H9 (cell line): Measurements from ENCODE around the gene CACNA1D. TPM values are rescaled to one million over a fixed set of nuclear protein-coding genes. Genes with fewer than 3 reads are reported as not detected.

Source experiments
- DNase-seq: peaks from one replicate; pipeline ENCODE4 v3.0.0-alpha.2; 2017
- H2AFZ ChIP-seq: one replicate; pipeline ENCODE4 v1.6.1; 2013; ENCODE audit warnings: mild to moderate bottlenecking, low read length, control low read depth, moderate library complexity
- H2AK5ac ChIP-seq: 2 replicates; pipeline ENCODE4 v1.6.1; 2013; ENCODE audit warnings: low read length, control low read depth, mixed read lengths; ENCODE audit not compliant: insufficient read length
- H2BK120ac ChIP-seq: one replicate; pipeline ENCODE4 v1.6.1; 2013; ENCODE audit warnings: low read depth, mild to moderate bottlenecking, low read length, control low read depth, inconsistent platforms; ENCODE audit not compliant: poor library complexity, severe bottlenecking
- H2BK12ac ChIP-seq: 2 replicates; pipeline ENCODE4 v1.6.1; 2013; ENCODE audit warnings: low read length, control low read depth, mixed read lengths, low read depth; ENCODE audit not compliant: insufficient read length
- H2BK15ac ChIP-seq: 2 replicates; pipeline ENCODE4 v1.6.1; 2013; ENCODE audit warnings: low read depth, low read length, control low read depth
- H2BK20ac ChIP-seq: one replicate; pipeline ENCODE4 v1.6.1; 2013; ENCODE audit warnings: low read depth, mild to moderate bottlenecking, low read length, control low read depth, inconsistent platforms; ENCODE audit not compliant: poor library complexity, severe bottlenecking
- H2BK5ac ChIP-seq: 2 replicates; pipeline ENCODE4 v1.6.1; 2013; ENCODE audit warnings: low read length, control low read depth, mixed read lengths; ENCODE audit not compliant: insufficient read length
- H3K14ac ChIP-seq: 2 replicates; pipeline ENCODE4 v1.6.1; 2013; ENCODE audit warnings: low read length, control low read depth; ENCODE audit not compliant: insufficient read depth
- H3K18ac ChIP-seq: 2 replicates; pipeline ENCODE4 v1.6.1; 2013; ENCODE audit warnings: low read depth, mild to moderate bottlenecking, mixed read lengths, low read length, control low read depth; ENCODE audit not compliant: insufficient read length
- H3K23ac ChIP-seq: 2 replicates; pipeline ENCODE4 v1.6.1; 2013; ENCODE audit warnings: low read length, control low read depth, mixed read lengths, low read depth; ENCODE audit not compliant: insufficient read length
- H3K23me2 ChIP-seq: 2 replicates; pipeline ENCODE4 v1.6.1; 2013; ENCODE audit warnings: low read depth, mild to moderate bottlenecking, mixed read lengths, low read length, control low read depth; ENCODE audit not compliant: insufficient read length, poor library complexity, severe bottlenecking
- H3K27ac ChIP-seq: 2 replicates; pipeline ENCODE4 v1.5.1; 2013; ENCODE audit warnings: low read length, control low read depth, mixed read lengths, low read depth; ENCODE audit not compliant: insufficient read length
- H3K27me3 ChIP-seq: 2 replicates; pipeline ENCODE4 v1.6.1; 2013; ENCODE audit warnings: low read length, control low read depth, inconsistent platforms; ENCODE audit not compliant: insufficient read depth
- H3K4ac ChIP-seq: 2 replicates; pipeline ENCODE4 v1.6.1; 2013; ENCODE audit warnings: low read depth, mild to moderate bottlenecking, control low read depth, inconsistent platforms, low read length, moderate library complexity
- H3K4me1 ChIP-seq: 2 replicates; pipeline ENCODE4 v1.6.1; 2013; ENCODE audit warnings: low read length, control low read depth, inconsistent platforms; ENCODE audit not compliant: insufficient read depth
- H3K4me2 ChIP-seq: 2 replicates; pipeline ENCODE4 v1.6.1; 2013; ENCODE audit warnings: low read length, control low read depth, mixed read lengths; ENCODE audit not compliant: insufficient read length, insufficient read depth
- H3K56ac ChIP-seq: 2 replicates; pipeline ENCODE4 v1.6.1; 2013; ENCODE audit warnings: low read depth, mild to moderate bottlenecking, mixed read lengths, low read length, control low read depth; ENCODE audit not compliant: insufficient read length
- H3K79me1 ChIP-seq: 2 replicates; pipeline ENCODE4 v1.6.1; 2013; ENCODE audit warnings: low read depth, mild to moderate bottlenecking, moderate library complexity, low read length, control low read depth, inconsistent platforms; ENCODE audit not compliant: insufficient read depth, poor library complexity, severe bottlenecking
- H3K79me2 ChIP-seq: 2 replicates; pipeline ENCODE4 v1.6.1; 2013; ENCODE audit warnings: low read length, control low read depth, inconsistent platforms; ENCODE audit not compliant: insufficient read depth
- H3K9ac ChIP-seq: 2 replicates; pipeline ENCODE4 v1.6.1; 2013; ENCODE audit warnings: low read length, control low read depth, mixed read lengths; ENCODE audit not compliant: insufficient read length; ENCODE audit errors: extremely low read depth
- H3K9me3 ChIP-seq: one replicate; pipeline ENCODE4 v1.6.1; 2013; ENCODE audit warnings: low read depth, low read length, inconsistent platforms; ENCODE audit not compliant: control insufficient read depth
- H3T11ph ChIP-seq: one replicate; pipeline ENCODE4 v1.6.1; 2013; ENCODE audit warnings: mild to moderate bottlenecking, low read length, control low read depth, inconsistent platforms
- H4K20me1 ChIP-seq: one replicate; pipeline ENCODE4 v1.6.1; 2013; ENCODE audit not compliant: control insufficient read depth, insufficient read length, insufficient read depth
- H4K5ac ChIP-seq: 2 replicates; pipeline ENCODE4 v1.6.1; 2013; ENCODE audit warnings: low read depth, mild to moderate bottlenecking, mixed read lengths, low read length, control low read depth; ENCODE audit not compliant: insufficient read length
- H4K8ac ChIP-seq: replicated peaks from 2 replicates; pipeline ENCODE4 v1.6.1; 2013; ENCODE audit warnings: low read length, control low read depth, mixed read lengths, low read depth; ENCODE audit not compliant: insufficient read length
- H4K91ac ChIP-seq: 2 replicates; pipeline ENCODE4 v1.6.1; 2013; ENCODE audit warnings: low read depth, mild to moderate bottlenecking, moderate library complexity, mixed read lengths, low read length, control low read depth; ENCODE audit not compliant: insufficient read length
- H3K27ac Mint-ChIP-seq, 3 experiments: 2 replicates in 2 of 3; 3 replicates in 1 of 3; pipeline ENCODE4 v1.8.0; 2020 to 2021; ENCODE audit warnings: mixed read lengths in 3 of 3, mild to moderate bottlenecking in 1 of 3, moderate library complexity in 1 of 3
- H3K27me3 Mint-ChIP-seq: 2 replicates; pipeline ENCODE4 v1.8.0; 2021; ENCODE audit warnings: low read depth, mild to moderate bottlenecking, moderate library complexity, mixed read lengths
- H3K36me3 Mint-ChIP-seq, 3 experiments: 2 replicates in 2 of 3; 3 replicates in 1 of 3; pipeline ENCODE4 v1.8.0; 2020 to 2021; ENCODE audit warnings: low read depth in 3 of 3, mixed read lengths in 3 of 3; ENCODE audit not compliant: insufficient read depth in 1 of 3
- H3K4me1 Mint-ChIP-seq, 2 experiments: 2 replicates each; pipeline ENCODE4 v1.8.0; 2020; ENCODE audit warnings: mixed read lengths in 2 of 2
- H3K4me3 Mint-ChIP-seq, 2 experiments: 2 replicates in 1 of 2; 3 replicates in 1 of 2; pipeline ENCODE4 v1.8.0; 2020 to 2021; ENCODE audit warnings: mild to moderate bottlenecking in 2 of 2, mixed read lengths in 2 of 2, moderate library complexity in 1 of 2
- H3K9me3 Mint-ChIP-seq, 2 experiments: 2 replicates in 1 of 2; 3 replicates in 1 of 2; pipeline ENCODE4 v1.8.0; 2020; ENCODE audit warnings: mild to moderate bottlenecking in 2 of 2, mixed read lengths in 2 of 2, moderate library complexity in 1 of 2
- CTCF ChIP-seq: fragments of 200-600 bp; sonication (generic); conservative IDR thresholded peaks from 3 replicates; pipeline ENCODE4 v1.8.0; 2021; ENCODE audit warnings: antibody characterized with exemption, mild to moderate bottlenecking
- WGBS: extraction: QIAGEN DNeasy Blood & Tissue Kit; methylation state at CpG from one replicate; pipeline ENCODE4 v1.1.7; 2013; ENCODE audit warnings: missing lambda C conversion rate, low lambda C conversion rate, mixed read lengths; ENCODE audit not compliant: insufficient read length; ENCODE audit errors: extremely low coverage; 5-methylcytosine and 5-hydroxymethylcytosine counted together
- total RNA-seq: library from RNA; stranded (reverse); gene quantifications from 2 replicates; pipeline ENCODE4 v1.2.1, GENCODE V29; 2021

CACNA1D gene
- total RNA-seq, 1 experiment from 2014 or later: 3.5 TPM

- Histone ChIP-seq H3K79me1 (no peaks in the 10 kb centered on the region), H2BK12ac (no peak overlapping the region), H2AK5ac (no peak overlapping the region), H4K8ac (no peak overlapping the region), H4K5ac (no peak overlapping the region), H3K4ac (no peak overlapping the region), H3K9ac (no peak overlapping the region), H3K4me1 (peaks cover 8% of the 10 kb centered on the region; the same call in 1 of the 2 replicates), H2BK5ac (no peak overlapping the region), H3K14ac (no peak overlapping the region), H2BK15ac (no peak overlapping the region), H3K4me2 (no peak overlapping the region), H2BK20ac (no peak overlapping the region), H3K9me3 (no peaks in the 10 kb centered on the region), H3K27me3 (no peaks in the 10 kb centered on the region), H2BK120ac (no peak overlapping the region), H2AFZ (no peak overlapping the region), H4K20me1 (no peaks in the 10 kb centered on the region), H3K27ac (no peak overlapping the region), H3K56ac (no peak overlapping the region), H3K23me2 (no peaks in the 10 kb centered on the region), H3K79me2 (no peaks in the 10 kb centered on the region), H3T11ph (no peak overlapping the region), H3K23ac (no peak overlapping the region), H4K91ac (no peak overlapping the region), H3K18ac (no peak overlapping the region)
- Mint-ChIP-seq H3K9me3 (no peaks in the 10 kb centered on the region), H3K36me3 (no peaks in the 10 kb centered on the region), H3K27me3 (peaks cover 2% of the 10 kb centered on the region; the same call in 1 of the 2 replicates), H3K4me3 (no peak overlapping the region), H3K27ac (no peak overlapping the region; a peak in 1 of 7 replicates), H3K4me1 (peaks cover 28 to 30% of the 10 kb centered on the region in 2 experiments)
- no CpG with 5 or more reads among the region's 9 CpGs for WGBS
- TF ChIP-seq CTCF: no peak
- no peak for DNase-seq
These were observed 39.8 kb downstream of the CACNA1D start for GRCh38 chr3:53534216-53534615.
